DOHH2 (cell line): ENCODE data around the gene KLRG1.

Experiments
- EZH2phosphoT487 ChIP-seq: fragments of 200-600 bp; sonication (generic); IDR thresholded peaks from 2 replicates; pipeline ENCODE4 v1.6.1; 2017; ENCODE audit warnings: borderline replicate concordance, mild to moderate bottlenecking, antibody characterized with exemption, low read length, moderate library complexity, mixed read lengths
- TF ChIP-seq, protein P1 (sequence below): fragments of 200-600 bp; sonication (generic); IDR thresholded peaks from one replicate; pipeline ENCODE4 v1.5.1; 2014; ENCODE audit warnings: antibody characterized with exemption, mild to moderate bottlenecking, low read depth, low read length; ENCODE audit not compliant: poor library complexity, severe bottlenecking

DNA sequence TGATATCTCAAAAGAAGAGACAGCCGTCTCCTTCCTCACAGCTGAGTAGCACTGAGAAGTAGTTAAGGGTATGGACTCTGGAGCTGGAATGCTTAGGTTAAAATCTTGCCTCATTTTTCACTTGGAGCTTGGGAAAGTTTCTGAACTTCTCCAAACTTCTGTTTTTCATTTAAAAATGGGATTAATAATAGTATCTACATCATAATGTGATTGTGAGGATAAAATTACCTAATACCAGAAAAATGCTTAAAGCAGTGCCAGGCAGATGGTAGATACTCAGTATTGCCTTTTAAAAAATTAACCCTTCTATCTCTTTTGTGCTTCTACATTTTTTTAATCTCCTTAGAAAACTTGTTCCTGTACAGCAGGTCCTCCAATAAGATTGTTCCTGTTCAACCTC, 63.3 kb downstream of the KLRG1 start:
- TF ChIP-seq, protein P1, sequence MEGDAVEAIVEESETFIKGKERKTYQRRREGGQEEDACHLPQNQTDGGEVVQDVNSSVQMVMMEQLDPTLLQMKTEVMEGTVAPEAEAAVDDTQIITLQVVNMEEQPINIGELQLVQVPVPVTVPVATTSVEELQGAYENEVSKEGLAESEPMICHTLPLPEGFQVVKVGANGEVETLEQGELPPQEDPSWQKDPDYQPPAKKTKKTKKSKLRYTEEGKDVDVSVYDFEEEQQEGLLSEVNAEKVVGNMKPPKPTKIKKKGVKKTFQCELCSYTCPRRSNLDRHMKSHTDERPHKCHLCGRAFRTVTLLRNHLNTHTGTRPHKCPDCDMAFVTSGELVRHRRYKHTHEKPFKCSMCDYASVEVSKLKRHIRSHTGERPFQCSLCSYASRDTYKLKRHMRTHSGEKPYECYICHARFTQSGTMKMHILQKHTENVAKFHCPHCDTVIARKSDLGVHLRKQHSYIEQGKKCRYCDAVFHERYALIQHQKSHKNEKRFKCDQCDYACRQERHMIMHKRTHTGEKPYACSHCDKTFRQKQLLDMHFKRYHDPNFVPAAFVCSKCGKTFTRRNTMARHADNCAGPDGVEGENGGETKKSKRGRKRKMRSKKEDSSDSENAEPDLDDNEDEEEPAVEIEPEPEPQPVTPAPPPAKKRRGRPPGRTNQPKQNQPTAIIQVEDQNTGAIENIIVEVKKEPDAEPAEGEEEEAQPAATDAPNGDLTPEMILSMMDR: no peak
- TF ChIP-seq EZH2phosphoT487: no peak
